HG03196 (cell line): Measurements from ENCODE around the gene WDTC1.
"Not testable (repeated sequence)": the region's sequence is repeated elsewhere in the genome, so short reads cannot be mapped to it uniquely, and the experiment has no call there.

ENCODE experiments used
- ATAC-seq: cut with Tn5 transposase; IDR thresholded peaks from one replicate; pipeline ENCODE4 v1.9.1; 2021; ENCODE audit not compliant: unreplicated experiment

The WDTC1 gene, protein sequence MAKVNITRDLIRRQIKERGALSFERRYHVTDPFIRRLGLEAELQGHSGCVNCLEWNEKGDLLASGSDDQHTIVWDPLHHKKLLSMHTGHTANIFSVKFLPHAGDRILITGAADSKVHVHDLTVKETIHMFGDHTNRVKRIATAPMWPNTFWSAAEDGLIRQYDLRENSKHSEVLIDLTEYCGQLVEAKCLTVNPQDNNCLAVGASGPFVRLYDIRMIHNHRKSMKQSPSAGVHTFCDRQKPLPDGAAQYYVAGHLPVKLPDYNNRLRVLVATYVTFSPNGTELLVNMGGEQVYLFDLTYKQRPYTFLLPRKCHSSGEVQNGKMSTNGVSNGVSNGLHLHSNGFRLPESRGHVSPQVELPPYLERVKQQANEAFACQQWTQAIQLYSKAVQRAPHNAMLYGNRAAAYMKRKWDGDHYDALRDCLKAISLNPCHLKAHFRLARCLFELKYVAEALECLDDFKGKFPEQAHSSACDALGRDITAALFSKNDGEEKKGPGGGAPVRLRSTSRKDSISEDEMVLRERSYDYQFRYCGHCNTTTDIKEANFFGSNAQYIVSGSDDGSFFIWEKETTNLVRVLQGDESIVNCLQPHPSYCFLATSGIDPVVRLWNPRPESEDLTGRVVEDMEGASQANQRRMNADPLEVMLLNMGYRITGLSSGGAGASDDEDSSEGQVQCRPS

GRCh38 chr1:27234049-27234882 is at the start of gene WDTC1:
TSS of gene WDTC1 (plus strand) at chr1:27234632. CDS start at chr1:27261055, 26,423 bp downstream.
- ATAC-seq: peak; percentile 91

GRCh38 chr1:27184665-27185064 is 49.8 kb upstream of the WDTC1 start:
- not testable (repeated sequence) for ATAC-seq

GRCh38 chr1:27192039-27192529 is 42.3 kb upstream of the WDTC1 start:
- no peak for ATAC-seq

DNA sequence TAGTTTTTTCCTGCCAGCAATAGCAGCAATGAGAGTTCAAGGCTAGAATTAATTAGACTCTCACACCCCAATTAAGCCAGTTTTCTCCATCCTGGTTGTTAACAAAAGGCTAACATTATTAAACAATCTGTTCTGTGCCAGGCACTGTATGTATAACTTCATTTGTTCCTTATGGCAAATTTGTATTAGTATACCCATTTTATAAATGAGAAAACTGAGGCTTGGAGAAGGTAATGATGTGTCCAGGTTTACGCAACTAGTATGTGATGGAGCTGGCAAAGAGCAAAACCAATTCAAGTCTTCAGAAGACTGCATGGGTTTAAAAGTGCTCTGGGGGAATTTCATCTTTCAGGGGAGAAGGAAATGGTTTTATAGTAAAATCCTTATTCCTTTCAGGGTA is 41.2 kb upstream of the WDTC1 start:
- no peak for ATAC-seq

- no peak for ATAC-seq
Measured at GRCh38 chr1:27201295-27201694, 33.1 kb upstream of the WDTC1 start.

DNA sequence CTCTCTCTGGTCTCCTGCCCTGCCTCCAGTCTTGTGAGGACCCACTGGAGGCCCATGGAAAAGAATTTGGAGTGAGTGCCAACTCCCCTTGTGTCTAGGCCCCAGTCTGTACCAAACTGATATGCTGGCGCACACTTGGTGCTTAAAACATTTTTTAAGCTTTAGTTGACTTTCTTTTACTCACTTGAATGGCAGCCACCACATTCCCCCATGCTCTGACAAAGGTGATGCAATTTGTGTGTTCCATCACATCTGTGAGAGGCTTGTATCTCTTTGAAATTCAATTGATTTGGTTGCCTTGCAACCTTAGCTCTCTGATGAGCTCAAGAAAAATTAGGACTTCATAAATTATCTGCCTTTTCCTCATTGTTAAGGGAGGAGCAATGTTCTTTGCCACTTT is 30.5 kb upstream of the WDTC1 start:
- no peak for ATAC-seq

DNA sequence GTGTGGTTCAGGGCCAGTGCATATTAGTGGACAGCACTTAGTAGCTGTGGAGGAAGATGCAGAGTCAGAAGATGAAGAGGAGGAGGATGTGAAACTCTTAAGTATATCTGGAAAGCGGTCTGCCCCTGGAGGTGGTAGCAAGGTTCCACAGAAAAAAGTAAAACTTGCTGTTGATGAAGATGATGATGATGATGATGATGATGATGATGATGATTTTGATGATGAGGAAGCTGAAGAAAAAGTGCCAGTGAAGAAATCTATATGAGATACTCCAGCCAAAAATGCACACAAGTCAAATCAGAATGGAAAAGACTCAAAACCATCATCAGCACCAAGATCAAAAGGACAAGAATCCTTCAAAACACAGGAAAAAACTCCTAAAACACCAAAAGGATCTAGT is 27.2 kb upstream of the WDTC1 start:
- not testable (repeated sequence) for ATAC-seq

DNA sequence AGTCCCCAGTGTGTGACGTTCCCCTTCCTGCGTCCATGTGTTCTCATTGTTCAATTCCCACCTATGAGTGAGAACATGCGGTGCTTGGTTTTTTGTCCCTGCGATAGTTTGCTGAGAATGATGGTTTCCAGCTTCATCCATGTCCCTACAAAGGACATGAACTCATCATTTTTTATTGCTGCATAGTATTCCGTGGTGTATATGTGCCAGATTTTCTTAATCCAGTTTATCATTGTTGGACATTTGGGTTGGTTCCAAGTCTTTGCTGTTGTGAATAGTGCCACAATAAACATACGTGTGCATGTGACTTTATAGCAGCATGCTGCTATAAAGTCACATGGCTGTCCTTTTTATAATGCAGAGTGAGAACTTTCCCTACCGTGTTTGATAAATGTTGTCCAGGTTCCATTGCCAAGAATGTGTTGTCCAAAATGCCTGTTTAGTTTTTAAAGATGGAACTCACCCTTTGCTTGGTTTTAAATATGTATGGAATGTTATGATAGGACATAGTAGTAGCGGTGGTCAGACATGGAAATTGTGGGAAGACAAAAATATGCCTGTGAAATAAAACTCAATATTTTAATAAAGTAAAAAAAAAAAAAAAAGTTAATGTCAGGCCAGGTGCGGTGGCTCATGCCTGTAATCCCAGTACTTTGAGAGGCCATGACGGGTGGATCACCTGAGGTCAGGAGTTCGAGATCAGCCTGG is 26.1 kb upstream of the WDTC1 start:
- ATAC-seq: not testable (repeated sequence)

- no peak for ATAC-seq
Measured at GRCh38 chr1:27216466-27216865, 18.0 kb upstream of the WDTC1 start.

DNA sequence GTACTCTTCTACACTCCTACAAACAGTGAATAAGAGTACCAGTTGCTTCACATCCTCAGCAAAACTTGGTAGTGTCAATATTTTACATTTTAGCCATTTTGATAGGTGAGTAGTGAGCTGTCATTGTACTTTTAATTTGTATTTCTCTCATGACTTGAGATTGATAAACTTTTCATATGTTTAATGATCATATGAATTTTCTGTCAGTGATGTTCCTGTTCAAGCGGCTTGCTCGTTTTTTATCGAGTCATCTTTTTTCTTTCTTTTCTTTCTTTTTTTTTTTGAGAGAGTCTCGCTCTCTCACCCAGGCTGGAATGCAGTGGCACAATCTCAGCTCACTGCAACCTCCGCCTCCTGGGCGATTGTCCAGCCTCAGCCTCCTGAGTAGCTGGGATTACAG is 17.0 kb upstream of the WDTC1 start:
- ATAC-seq: no peak

DNA sequence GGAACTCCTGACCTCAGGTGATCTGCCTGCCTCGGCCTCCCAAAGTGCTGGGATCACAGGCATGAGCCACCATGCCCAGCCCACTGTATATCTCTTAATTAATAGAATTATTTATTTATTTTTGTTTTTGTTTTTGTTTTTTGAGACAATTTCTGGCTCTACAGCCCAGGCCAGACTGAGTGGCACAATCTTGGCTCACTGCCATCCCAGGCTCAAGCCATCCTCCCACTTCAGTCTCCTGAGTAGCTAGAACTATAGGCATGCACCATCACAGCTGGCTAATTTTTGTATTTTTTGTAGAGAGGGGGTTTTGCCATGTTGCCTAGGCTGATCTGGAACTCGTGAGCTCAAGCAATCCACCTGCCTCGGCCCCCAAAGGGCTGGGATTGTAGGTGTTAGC is 15.7 kb upstream of the WDTC1 start:
- no peak for ATAC-seq

- no peak for ATAC-seq
Measured at GRCh38 chr1:27220096-27220495, 14.3 kb upstream of the WDTC1 start.

DNA sequence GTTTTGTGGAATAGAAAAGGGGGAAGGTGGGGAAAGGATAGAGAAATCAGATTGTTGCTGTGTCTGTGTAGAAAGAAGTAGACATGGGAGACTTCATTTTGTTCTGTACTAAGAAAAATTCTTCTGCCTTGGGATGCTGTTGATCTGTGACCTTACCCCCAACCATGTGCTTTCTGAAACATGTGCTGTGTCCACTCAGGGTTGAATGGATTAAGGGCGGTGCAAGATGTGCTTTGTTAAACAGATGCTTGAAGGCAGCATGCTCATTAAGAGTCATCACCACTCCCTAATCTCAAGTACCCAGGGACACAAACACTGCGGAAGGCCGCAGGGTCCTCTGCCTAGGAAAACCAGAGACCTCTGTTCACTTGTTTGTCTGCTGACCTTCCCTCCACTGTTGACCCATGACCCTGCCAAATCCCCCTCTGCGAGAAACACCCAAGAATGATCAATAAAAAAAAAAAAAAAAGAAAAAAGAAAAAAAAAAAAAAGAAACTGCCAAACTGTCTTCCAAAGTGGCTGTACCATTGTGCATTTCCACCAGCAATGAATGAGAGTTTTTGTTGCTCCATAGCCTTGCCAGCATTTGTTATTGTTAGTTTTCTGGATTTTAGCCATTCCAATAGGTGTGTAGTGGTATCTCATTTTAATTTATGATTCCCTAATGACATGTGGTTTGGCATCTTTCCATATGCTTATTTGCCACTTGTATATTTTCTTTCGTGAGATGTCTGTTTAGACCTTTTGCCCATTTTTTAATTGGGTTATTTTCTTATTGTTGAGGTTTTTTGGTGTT is 13.5 kb upstream of the WDTC1 start:
- ATAC-seq: not testable (repeated sequence)

- ATAC-seq: no peak
Measured at GRCh38 chr1:27225621-27226020, 8.8 kb upstream of the WDTC1 start.

DNA sequence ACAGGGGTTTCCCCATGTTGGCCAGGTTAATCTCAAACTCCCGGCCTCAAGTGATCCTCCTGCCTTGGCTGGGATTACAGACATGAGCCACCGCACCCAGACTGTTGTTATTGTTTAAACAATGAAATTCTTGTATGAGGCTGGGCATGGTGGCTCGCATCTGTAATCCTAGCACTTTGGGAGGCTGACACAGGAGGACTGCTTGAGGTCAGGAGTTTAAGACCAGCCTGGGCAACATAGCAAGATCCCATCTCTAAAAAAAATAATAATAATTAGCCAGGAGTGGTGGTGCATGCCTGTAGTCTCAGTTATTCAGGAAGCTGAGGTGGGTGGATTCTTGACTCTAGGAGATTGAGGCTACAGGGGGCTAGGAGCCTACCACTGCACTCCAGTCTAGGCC is 6.7 kb upstream of the WDTC1 start:
- no peak for ATAC-seq

DNA sequence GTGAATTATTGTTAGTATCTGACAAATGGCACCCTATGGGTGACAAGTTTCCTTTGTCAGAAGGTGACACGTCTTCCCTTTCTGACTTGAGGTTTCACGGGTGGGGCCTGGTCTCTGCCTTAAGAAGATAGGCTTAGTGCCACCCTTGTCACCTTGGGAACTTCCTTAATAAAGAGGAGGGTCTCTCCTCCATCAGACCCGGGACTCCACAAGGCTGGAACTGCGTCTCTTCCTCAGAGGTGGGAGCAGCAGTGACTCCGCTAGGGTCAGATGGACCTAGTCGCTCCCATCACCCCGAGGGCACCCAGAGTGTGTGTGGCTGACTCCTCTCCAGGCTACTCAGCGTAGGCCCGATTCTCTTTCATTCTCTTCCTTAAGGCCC is 774 bp upstream of the WDTC1 start:
- ATAC-seq: peak; percentile 10

- no peak for ATAC-seq
Measured at GRCh38 chr1:27235827-27236226, 1.4 kb downstream of the WDTC1 start.

- ATAC-seq: no peak
Measured at GRCh38 chr1:27237112-27237511, 2.7 kb downstream of the WDTC1 start.

DNA sequence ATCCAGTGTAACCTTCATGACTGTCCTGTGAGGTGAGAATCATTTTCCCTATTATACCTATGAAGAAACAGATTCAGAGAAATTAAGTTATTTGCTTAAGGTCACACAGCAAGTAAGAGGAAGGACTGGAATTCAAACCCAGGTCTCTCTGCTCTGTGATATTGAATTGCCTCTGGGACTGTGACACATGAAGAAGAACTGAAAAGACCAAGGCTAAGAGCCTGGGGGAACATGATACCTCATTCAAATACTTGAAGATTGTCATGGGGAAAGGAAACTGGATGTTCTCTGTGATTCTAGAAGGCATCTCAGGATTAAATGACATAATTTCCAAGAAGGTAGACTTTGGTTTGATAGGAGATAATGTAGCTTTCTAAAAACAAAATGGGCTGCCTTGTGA is 3.6 kb downstream of the WDTC1 start:
- ATAC-seq: no peak

- no peak for ATAC-seq
Measured at GRCh38 chr1:27241677-27242076, 7.2 kb downstream of the WDTC1 start.
